Smooth muscle cell of the brain vasculature (primary cell): Measurements from ENCODE around the gene SBK2.
"Not testable (repeated sequence)": the region's sequence is repeated elsewhere in the genome, so short reads cannot be mapped to it uniquely, and the experiment has no call there.

Experiments used
- DNase-seq: peaks from one replicate; pipeline ENCODE4 v3.0.0-alpha.2; 2012; ENCODE audit warnings: low read depth, low spot score

SBK2 gene, protein sequence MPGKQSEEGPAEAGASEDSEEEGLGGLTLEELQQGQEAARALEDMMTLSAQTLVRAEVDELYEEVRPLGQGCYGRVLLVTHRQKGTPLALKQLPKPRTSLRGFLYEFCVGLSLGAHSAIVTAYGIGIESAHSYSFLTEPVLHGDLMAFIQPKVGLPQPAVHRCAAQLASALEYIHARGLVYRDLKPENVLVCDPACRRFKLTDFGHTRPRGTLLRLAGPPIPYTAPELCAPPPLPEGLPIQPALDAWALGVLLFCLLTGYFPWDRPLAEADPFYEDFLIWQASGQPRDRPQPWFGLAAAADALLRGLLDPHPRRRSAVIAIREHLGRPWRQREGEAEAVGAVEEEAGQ

GRCh38 chr19:55536951-55537740 is at the start of gene SBK2:
SBK2 (minus strand) TSS chr19:55537133; CDS start chr19:55536294, 839 bp downstream.
- DNase-seq, result no peak

DNA sequence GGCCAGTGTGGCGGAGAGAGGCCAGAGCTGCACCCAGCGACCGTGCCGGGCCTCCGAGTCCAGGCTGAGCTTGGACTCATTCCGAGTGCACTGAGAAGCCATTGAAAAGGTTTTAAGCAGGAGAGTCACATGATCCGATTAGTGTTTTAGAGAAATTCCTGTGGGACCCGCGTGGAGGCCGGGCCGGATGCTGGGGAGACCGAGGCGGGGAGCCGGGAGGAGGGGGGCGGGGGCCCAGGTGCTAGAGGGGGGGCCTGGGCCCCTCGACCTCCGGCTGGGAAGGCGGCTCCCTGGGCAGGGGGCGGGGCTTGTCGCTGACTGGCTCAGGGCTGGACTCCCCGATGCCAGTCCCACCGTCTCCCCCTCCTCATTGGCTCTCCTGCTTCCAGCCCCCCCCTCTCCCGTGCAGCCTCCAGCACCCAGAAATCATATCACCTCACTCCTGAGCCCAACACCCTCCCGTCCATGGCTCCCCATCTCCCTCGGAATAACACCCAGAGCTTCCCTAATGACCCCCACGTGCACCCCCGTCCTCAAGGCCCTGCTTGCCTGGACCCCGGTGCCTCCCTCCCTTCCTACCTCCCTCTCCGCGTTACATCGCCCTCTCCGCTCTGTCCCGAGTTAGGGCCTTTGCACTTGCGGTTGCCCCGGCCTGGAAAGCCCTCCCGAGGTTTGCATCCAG is 48.9 kb upstream of the SBK2 start:
- DNase-seq, result peak; percentile 31

GRCh38 chr19:55584871-55585270 is 47.9 kb upstream of the SBK2 start:
- no peak for DNase-seq

DNA sequence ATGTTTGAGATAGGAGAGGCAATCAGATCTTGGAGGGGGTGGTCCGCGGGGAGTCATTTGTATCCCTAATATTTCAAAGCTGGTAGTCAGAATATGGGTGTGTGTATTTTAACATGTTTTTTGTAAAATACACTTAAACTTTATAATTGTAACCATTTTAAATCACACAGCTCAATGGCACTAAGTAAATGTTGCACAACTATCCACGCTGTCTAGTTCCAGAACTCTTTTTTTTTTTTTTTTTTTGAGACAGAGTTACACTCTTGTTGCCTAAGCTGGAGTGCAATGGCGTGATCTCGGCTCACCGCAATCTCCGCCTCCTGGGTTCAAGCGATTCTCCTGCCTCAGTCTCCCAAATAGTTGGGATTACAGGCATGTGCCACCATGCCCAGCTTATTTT is 47.0 kb upstream of the SBK2 start:
- not testable (repeated sequence) for DNase-seq

- DNase-seq, result not testable (repeated sequence)
Measured at GRCh38 chr19:55582284-55582683, 45.4 kb upstream of the SBK2 start.

GRCh38 chr19:55581823-55582223 is 44.9 kb upstream of the SBK2 start:
- DNase-seq, result no peak

DNA sequence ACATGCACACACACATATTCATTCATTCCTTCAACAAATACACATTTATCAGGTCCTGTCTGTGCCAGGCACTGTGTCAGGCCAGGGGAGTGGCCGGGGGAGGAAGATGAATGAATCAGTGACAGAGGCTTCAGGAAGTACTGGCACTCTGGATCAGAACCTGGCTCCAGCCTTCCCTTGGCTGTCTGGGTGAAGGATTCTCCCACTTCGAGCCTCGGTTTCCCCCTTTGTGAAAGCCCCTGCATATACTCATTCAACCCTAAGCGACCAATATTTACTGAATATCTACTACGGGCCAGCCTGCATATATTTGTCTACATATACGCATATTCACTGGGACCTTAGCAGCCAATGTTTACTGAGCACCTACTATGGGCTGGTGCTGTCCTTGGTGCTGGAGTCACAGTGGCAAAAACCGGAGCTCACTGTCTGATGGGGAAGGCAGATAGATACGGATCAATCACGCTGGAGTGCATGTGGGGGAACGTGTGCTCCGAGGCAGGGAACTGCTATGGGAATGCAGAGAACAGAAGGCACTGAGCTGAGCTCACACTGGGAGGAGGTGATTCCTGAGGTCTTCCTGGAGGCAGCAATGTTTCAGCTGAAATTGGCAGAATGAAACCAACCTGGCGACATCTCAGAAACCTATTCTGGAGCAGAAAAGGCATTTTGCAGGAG is 44.4 kb upstream of the SBK2 start:
- DNase-seq, result no peak

DNA sequence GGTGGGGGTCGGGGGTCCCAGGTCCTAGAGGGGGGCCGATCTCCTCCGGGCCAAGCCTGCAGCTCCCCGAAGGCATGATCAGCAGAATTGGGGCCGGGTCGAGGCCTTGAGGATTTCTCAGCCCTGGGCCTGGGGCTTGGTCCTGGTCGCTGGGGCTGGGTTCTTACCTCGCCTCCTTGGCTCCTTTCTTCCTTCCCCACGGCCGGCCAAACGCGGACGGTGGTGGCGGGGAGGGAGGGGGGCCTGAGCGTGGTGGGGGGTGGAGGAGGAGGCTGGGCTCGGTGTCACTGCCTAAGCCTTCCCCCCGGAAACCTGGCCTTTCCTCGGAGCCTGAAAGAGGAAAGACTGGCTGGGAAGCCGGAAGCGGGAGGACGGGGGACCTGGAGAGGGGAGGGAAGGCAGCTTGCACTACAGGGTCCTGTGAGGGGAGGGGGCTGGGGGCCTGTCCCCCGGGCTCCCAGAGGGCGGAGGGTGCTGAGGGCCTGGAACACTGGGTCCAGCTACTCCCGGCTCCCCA is 43.8 kb upstream of the SBK2 start, which contains the start of gene ZNF579:
ZNF579 (minus strand) TSS at position 221 of the 517 bp plus-strand sequence. CDS start 1,209 bp downstream, outside the sequence.
- DNase-seq, result peak; percentile 67

DNA sequence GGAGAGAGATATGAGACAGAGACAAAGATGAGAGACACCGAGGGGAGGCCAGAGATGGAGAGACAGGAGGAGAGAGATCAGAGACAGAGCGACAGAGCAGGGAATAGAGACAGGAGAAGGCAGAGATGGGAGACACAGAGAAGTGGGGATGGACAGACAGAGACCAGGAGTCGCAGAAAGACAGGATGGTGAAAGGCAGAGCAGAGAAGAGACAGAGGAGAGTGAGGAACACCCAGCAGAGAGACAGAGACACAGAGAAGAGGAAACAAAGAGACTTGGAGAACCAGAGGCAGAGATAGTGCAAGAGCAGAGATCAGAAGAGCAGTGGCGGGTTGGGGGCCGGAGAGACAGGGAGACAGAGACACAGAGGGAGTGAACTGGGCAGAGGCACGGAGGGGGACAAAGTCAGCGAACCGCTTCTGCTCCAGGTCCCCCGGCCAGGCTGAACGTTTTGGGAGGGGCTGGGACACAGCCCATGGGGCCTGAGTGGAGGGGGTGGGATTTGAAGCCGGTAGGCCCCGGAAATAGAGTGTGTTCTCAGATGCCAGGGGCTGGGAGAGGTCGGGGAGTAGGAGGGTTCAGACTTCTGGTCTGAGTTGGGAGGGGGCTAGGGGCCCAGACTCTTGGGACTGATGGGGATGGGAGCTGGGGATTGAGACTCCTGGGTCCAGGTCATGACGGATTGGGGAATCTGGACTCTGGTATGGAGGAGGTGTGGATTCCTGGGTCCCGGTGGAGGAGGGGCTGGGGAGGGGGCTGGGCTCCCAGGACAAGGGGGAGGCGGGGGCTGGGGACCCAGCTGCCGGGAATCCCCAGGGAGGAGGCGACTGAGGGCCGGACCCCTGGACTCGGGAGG is 43.1 kb upstream of the SBK2 start:
- DNase-seq, result no peak

DNA sequence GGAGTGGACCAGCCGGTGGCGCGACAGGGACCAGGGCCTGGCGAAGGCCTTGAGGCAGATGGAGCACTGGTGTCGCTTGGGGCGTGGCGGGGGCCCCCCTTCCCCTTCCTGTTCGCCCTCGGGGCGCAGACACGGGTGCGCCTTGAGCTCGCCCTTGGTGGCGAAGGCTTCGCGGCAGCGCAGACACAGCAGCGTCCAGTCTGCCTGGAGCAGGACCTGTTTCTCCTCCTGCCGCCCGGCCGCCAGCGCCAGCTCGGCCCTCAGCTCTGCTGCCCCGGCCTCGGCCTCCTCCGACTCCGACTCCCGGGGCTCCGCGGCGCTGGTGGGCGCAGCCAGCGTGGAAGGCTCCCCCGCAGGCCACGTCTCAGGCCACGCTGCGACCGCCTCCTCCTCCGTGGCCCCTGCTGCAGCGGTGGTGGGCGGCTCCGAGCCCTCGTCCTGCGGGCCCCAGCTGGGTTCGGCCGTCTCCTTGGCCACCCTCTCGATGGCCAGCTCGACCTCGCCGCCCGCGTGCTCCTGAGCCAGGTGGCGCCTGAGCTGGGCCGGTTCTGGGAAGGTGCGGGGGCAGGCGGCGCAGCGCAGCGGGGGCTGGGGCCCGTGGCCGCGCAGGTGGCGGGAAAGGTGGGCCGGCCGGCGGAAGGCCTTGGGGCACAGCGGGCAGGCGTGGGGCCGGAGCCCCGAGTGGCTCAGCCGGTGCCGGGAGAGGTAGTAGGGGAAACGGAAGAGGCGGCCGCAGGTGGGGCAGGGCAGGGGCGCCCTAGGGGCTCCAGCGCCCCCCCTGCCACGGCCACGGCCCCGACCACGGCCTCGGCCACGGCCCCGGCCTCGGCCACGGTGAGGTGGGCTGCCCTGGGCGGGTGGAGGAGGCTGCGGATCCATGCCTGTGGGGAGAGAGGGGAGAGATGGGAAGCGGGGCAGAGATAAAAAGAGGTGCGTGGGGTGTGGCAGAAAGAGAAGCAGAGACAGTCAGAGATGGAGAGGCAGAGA is 42.1 kb upstream of the SBK2 start:
- DNase-seq, result no peak

GRCh38 chr19:55578031-55578760 is 41.3 kb upstream of the SBK2 start:
- no peak for DNase-seq

DNA sequence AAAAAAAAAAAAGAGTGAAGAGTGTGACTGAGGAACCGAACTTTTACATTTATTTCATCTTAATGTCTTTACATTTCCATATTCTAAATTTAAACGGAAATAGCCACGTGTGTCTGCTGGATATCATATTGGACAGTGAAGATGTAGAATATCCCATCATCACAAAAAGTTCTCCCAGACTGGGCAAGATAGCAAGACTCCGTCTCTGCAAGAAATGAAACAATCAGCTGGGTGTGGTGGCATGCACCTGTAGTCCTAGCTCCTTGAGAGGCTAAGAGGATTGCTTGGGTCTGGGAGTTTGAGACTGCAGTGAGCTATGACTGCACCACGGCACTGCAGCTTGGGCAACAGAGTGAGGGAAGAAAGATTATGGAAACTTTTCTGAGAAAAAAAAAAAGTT is 39.8 kb upstream of the SBK2 start:
- DNase-seq, result no peak

- not testable (repeated sequence) for DNase-seq
Measured at GRCh38 chr19:55573929-55574328, 37.0 kb upstream of the SBK2 start.

- not testable (repeated sequence) for DNase-seq
Measured at GRCh38 chr19:55569477-55569876, 32.5 kb upstream of the SBK2 start.

GRCh38 chr19:55567708-55568328 is 30.9 kb upstream of the SBK2 start:
- DNase-seq, result no peak

DNA sequence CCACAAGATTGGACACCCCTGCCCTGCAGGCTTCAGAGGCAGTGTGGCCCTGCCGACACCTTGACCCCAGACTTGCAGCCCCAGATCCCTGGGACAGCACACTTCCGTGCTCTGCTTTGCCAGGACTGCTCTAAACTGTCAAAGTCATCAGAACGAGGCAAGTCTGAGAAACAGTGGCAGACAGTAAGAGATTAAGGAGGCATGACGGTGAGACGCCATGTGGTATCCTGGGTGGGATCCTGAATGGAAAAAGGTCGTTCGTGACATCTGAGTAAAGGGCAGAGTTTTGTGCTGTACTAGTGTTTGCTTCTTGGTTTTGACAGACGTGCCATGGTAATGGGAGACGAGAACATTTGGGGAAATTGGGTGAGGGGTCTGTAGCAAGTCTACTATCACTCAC is 29.9 kb upstream of the SBK2 start:
- DNase-seq, result no peak

DNA sequence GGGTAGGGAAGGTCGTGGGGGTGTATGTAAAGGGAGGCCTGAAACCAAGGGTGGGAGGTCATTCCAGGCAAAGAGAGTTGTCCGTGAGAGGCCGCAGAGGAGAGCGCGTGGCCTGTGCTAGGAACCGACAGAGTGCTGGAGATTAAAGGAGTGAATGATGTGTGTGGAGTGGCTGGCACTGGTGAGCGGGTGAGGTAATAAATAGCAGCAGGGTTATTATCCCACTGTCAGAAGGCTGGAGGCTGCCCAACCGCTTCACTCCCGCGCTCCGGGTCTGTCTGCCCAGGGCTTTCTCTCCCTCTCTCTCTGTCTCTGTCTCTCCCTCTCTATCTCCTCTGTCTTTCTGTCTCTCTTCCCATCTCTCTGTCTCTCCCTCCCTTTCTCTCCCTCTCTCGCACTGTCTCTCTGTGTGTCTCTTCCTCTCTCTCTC is 26.3 kb upstream of the SBK2 start:
- DNase-seq, result no peak

- no peak for DNase-seq
Measured at GRCh38 chr19:55559684-55560083, 22.8 kb upstream of the SBK2 start.
